Lower leg skin (tissue), 4 donors: Measurements from ENCODE around the gene PLEKHA1. TPM values are rescaled to one million over a fixed set of nuclear protein-coding genes. Genes with fewer than 3 reads are reported as not detected.

Source experiments
- DNase-seq, 2 donors: peaks; one replicate each; pipeline ENCODE4 v3.0.0-alpha.2; 2019; ENCODE audit warnings: low spot score in 2 of 2
- H3K4me3 ChIP-seq: fragments of 200-600 bp; sonication (generic); 2 replicates; pipeline ENCODE4 v1.5.1; 2017; ENCODE audit warnings: mild to moderate bottlenecking, low read depth; ENCODE audit not compliant: poor library complexity, severe bottlenecking
- POLR2A ChIP-seq, 2 donors: fragments of 450-650 bp; IDR thresholded peaks; one replicate each; pipeline ENCODE4 v1.6.1; 2016 to 2017; ENCODE audit warnings: antibody characterized with exemption in 2 of 2, mild to moderate bottlenecking in 1 of 2, moderate library complexity in 1 of 2
- WGBS, 2 donors: methylation state at CpG; one replicate each; pipeline ENCODE4 v1.1.5; 2018; 5-methylcytosine and 5-hydroxymethylcytosine counted together
- intact Hi-C: fragments of 100-400 bp; cut with DNase I; formaldehyde crosslinking; loops from one replicate; pipeline ENCODE4 v1.15.0; 2023; ENCODE audit warnings: low total_unique reads
- total RNA-seq, 4 donors: library from RNA; depleted of rRNA; stranded (reverse); fragments of >200 nt; gene quantifications; one replicate each; pipeline ENCODE4 v1.1.0, GENCODE V29; 2016
- TF ChIP-seq, protein P1 (sequence below), 3 donors: fragments of 450-650 bp; IDR thresholded peaks; one replicate each; pipeline ENCODE4 v1.5.1; 2016; ENCODE audit warnings: antibody characterized with exemption in 3 of 3, mild to moderate bottlenecking in 3 of 3, moderate library complexity in 2 of 3

Gene PLEKHA1
- total RNA-seq, 4 donors from 2014 or later, result 83.6 to 116 (median 105) TPM

GRCh38 chr10:122407375-122408125 is 33.0 kb downstream of the PLEKHA1 start:
- WGBS, 2 donors, result 41 to 42% methylated on average over 8 of the region's 8 CpGs
- DNase-seq, result no peak
- TF ChIP-seq, protein P1, sequence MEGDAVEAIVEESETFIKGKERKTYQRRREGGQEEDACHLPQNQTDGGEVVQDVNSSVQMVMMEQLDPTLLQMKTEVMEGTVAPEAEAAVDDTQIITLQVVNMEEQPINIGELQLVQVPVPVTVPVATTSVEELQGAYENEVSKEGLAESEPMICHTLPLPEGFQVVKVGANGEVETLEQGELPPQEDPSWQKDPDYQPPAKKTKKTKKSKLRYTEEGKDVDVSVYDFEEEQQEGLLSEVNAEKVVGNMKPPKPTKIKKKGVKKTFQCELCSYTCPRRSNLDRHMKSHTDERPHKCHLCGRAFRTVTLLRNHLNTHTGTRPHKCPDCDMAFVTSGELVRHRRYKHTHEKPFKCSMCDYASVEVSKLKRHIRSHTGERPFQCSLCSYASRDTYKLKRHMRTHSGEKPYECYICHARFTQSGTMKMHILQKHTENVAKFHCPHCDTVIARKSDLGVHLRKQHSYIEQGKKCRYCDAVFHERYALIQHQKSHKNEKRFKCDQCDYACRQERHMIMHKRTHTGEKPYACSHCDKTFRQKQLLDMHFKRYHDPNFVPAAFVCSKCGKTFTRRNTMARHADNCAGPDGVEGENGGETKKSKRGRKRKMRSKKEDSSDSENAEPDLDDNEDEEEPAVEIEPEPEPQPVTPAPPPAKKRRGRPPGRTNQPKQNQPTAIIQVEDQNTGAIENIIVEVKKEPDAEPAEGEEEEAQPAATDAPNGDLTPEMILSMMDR (IDR thresholded peaks at IDR 0.05), result no peak
- no peak for TF ChIP-seq POLR2A (IDR thresholded peaks at IDR 0.05)
- intact Hi-C loops, result no loop called here
- H3K4me3 ChIP-seq, result no peak overlapping the region

- intact Hi-C loops, result no loop called here
- H3K4me3 ChIP-seq, result no peak overlapping the region
- TF ChIP-seq, protein P1 (IDR thresholded peaks at IDR 0.05), result no peak
- no peak for TF ChIP-seq POLR2A (IDR thresholded peaks at IDR 0.05)
- DNase-seq, result no peak
These were observed 38.8 kb downstream of the PLEKHA1 start for GRCh38 chr10:122413327-122413726.

- WGBS, 2 donors, result 63 to 78% methylated on average over 2 of the region's 2 CpGs
- intact Hi-C loops, result no loop called here
- H3K4me3 ChIP-seq, result no peak overlapping the region
- no peak for DNase-seq
- TF ChIP-seq, protein P1 (IDR thresholded peaks at IDR 0.05), result no peak
- no peak for TF ChIP-seq POLR2A (IDR thresholded peaks at IDR 0.05)
These were observed 43.2 kb downstream of the PLEKHA1 start for GRCh38 chr10:122417667-122418066.

- TF ChIP-seq, protein P1 (IDR thresholded peaks at IDR 0.05), result no peak
- TF ChIP-seq POLR2A (IDR thresholded peaks at IDR 0.05), result no peak
- DNase-seq, result no peak
- intact Hi-C loops, result no loop called here
- 53 to 55% methylated on average over 1 of the region's 1 CpG for WGBS, 2 donors
- no peak overlapping the region for H3K4me3 ChIP-seq
These were observed 44.5 kb downstream of the PLEKHA1 start for GRCh38 chr10:122419016-122419415.

- H3K4me3 ChIP-seq, result no peak overlapping the region
- no peak for TF ChIP-seq POLR2A (IDR thresholded peaks at IDR 0.05)
- TF ChIP-seq, protein P1 (IDR thresholded peaks at IDR 0.05), result no peak
- WGBS, 2 donors, result 40 to 45% methylated on average over 3 of the region's 3 CpGs
- no peak for DNase-seq
- intact Hi-C loops, result loop anchor here (10.0 kb wide), 1 partner anchor 145 kb away; the partner anchor contains the start of gene DMBT1
These were observed 45.5 kb downstream of the PLEKHA1 start for GRCh38 chr10:122419876-122420623.
